ENCODE data around the gene MYL10.

DNA sequence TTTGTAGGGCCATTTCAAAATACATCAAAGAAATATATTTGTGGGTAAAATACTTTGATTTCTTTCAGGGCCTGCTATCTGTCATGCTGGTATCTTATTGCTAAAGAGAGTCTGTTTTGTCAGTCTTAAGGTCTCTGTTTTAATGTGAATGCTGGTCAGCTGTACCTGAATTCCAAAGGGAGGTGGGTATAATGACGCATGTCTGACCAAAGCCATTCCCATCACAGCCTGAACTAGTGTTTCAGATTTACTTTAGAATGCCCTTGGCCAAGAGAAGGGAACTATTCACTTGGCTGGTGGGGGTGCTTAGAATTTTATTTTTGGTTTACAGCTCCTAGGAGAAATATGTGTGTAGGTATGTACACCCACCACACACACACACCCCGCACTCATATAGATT is 30.6 kb upstream of the MYL10 start:
- TF ChIP-seq, protein P1, sequence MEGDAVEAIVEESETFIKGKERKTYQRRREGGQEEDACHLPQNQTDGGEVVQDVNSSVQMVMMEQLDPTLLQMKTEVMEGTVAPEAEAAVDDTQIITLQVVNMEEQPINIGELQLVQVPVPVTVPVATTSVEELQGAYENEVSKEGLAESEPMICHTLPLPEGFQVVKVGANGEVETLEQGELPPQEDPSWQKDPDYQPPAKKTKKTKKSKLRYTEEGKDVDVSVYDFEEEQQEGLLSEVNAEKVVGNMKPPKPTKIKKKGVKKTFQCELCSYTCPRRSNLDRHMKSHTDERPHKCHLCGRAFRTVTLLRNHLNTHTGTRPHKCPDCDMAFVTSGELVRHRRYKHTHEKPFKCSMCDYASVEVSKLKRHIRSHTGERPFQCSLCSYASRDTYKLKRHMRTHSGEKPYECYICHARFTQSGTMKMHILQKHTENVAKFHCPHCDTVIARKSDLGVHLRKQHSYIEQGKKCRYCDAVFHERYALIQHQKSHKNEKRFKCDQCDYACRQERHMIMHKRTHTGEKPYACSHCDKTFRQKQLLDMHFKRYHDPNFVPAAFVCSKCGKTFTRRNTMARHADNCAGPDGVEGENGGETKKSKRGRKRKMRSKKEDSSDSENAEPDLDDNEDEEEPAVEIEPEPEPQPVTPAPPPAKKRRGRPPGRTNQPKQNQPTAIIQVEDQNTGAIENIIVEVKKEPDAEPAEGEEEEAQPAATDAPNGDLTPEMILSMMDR (IDR thresholded peaks at IDR 0.05; ENCODE audit: low read depth, low read length, poor library complexity, severe bottlenecking) = no peak
- TF ChIP-seq EZH2phosphoT487 (IDR thresholded peaks at IDR 0.05; ENCODE audit: borderline replicate concordance, low read length) = no peak
